WTC11 (cell line): ENCODE data around the gene SNTA1. TPM values are rescaled to one million over a fixed set of nuclear protein-coding genes. Genes with fewer than 3 reads are reported as not detected.

Source experiments
- NR2C2 ChIP-seq: sonication (generic); formaldehyde crosslinking; IDR thresholded peaks from 2 replicates; pipeline ENCODE4 v1.8.0; 2022; ENCODE audit warnings: mild to moderate bottlenecking, missing genetic modification reagents
- total RNA-seq: library from RNA; stranded (reverse); gene quantifications from 3 replicates; pipeline ENCODE4 v1.2.3, GENCODE V29; 2021
- TF ChIP-seq, protein P1 (sequence below): fragments of 250-450 bp; sonication (Bioruptor Pico); IDR thresholded peaks from 2 replicates; pipeline ENCODE4 v1.9.0; 2021; ENCODE audit warnings: mild to moderate bottlenecking
- TF ChIP-seq, protein P2 (sequence below): sonication (generic); formaldehyde crosslinking; IDR thresholded peaks from 2 replicates; pipeline ENCODE4 v1.8.0; 2023; ENCODE audit warnings: mild to moderate bottlenecking, missing genetic modification reagents

Gene SNTA1
- total RNA-seq, 1 experiment from 2014 or later: 5.3 TPM

DNA sequence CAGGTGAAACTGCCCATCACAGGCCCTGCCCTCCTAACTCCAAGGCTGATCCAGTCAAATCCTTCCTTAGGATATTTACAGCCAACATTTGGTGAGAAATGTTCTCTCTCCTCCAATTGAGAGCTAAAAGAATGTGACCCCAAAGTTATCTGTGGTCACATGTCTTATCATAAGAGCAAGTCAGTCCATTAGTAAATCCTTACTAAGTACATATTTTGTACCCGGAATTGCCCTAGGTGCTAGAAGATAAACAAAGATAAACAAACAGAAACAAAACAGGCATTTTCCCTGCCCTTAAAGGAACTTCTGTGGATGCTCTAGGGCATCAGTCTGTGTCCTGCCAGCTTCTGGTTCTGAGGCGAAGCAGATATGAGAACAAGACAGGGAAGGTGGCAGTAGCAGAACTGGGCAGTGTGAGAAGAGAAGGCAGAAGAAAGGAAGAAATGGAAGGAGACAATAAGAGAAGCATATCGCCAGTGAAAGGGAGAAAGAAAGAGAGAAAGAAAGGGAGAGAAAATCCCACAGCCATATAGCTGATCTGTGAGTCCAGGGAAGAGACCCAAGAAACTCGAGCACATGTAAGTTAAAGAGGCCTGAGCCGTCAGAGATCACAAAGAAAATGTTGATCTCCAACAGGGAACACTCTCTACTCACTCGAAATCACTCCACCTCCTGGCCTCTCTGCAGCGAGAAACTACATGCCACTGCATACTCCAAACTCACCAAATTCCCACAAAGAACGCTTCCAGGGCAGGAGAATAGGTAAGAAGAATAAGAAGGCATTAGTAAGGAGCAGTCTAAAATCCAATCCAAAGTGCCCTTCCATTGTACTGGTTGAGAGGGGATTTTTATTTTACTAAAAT is 83.9 kb downstream of the SNTA1 start (continued):
- TF ChIP-seq, protein P1, sequence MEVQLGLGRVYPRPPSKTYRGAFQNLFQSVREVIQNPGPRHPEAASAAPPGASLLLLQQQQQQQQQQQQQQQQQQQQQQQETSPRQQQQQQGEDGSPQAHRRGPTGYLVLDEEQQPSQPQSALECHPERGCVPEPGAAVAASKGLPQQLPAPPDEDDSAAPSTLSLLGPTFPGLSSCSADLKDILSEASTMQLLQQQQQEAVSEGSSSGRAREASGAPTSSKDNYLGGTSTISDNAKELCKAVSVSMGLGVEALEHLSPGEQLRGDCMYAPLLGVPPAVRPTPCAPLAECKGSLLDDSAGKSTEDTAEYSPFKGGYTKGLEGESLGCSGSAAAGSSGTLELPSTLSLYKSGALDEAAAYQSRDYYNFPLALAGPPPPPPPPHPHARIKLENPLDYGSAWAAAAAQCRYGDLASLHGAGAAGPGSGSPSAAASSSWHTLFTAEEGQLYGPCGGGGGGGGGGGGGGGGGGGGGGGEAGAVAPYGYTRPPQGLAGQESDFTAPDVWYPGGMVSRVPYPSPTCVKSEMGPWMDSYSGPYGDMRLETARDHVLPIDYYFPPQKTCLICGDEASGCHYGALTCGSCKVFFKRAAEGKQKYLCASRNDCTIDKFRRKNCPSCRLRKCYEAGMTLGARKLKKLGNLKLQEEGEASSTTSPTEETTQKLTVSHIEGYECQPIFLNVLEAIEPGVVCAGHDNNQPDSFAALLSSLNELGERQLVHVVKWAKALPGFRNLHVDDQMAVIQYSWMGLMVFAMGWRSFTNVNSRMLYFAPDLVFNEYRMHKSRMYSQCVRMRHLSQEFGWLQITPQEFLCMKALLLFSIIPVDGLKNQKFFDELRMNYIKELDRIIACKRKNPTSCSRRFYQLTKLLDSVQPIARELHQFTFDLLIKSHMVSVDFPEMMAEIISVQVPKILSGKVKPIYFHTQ (CRISPR knock-in tag): no peak
- TF ChIP-seq, protein P2, sequence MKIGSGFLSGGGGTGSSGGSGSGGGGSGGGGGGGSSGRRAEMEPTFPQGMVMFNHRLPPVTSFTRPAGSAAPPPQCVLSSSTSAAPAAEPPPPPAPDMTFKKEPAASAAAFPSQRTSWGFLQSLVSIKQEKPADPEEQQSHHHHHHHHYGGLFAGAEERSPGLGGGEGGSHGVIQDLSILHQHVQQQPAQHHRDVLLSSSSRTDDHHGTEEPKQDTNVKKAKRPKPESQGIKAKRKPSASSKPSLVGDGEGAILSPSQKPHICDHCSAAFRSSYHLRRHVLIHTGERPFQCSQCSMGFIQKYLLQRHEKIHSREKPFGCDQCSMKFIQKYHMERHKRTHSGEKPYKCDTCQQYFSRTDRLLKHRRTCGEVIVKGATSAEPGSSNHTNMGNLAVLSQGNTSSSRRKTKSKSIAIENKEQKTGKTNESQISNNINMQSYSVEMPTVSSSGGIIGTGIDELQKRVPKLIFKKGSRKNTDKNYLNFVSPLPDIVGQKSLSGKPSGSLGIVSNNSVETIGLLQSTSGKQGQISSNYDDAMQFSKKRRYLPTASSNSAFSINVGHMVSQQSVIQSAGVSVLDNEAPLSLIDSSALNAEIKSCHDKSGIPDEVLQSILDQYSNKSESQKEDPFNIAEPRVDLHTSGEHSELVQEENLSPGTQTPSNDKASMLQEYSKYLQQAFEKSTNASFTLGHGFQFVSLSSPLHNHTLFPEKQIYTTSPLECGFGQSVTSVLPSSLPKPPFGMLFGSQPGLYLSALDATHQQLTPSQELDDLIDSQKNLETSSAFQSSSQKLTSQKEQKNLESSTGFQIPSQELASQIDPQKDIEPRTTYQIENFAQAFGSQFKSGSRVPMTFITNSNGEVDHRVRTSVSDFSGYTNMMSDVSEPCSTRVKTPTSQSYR (CRISPR knock-in tag): no peak
- TF ChIP-seq NR2C2: no peak

Other genes starting within 250 kb of the SNTA1 start
- not detected in 3 replicates for gene BPIFA3, start 226.4 kb downstream of the SNTA1 start, total RNA-seq
- not detected in 3 replicates for gene BPIFA1, start 207.8 kb downstream of the SNTA1 start, total RNA-seq
- 0.09 to 0.11 TPM in 2 of 3 replicates, not detected in the other for gene BPIFB1, start 160.5 kb downstream of the SNTA1 start, total RNA-seq
- gene CDK5RAP1, start 42.2 kb downstream of the SNTA1 start, total RNA-seq: 47.6 to 56.3 TPM (median 52.8 TPM) in 3 replicates
- 22.1 to 23.8 TPM (median 23.5 TPM) in 3 replicates for gene CBFA2T2, start 46.3 kb upstream of the SNTA1 start, total RNA-seq
- gene C20orf144, start 218.6 kb upstream of the SNTA1 start, total RNA-seq: 0.09 to 0.21 TPM (median 0.14 TPM) in 3 replicates
- gene ACTL10, start 223.2 kb upstream of the SNTA1 start, total RNA-seq: 1.3 to 1.9 TPM (median 1.5 TPM) in 3 replicates
- gene NECAB3, start 230.7 kb upstream of the SNTA1 start, total RNA-seq: 29.3 to 38.0 TPM (median 29.7 TPM) in 3 replicates
- 34.2 to 44.2 TPM (median 34.5 TPM) in 3 replicates for gene E2F1, start 242.6 kb upstream of the SNTA1 start, total RNA-seq